Natural killer cell (primary cell): ENCODE measurements around the gene BCAP31. TPM values are rescaled to one million over a fixed set of nuclear protein-coding genes. Genes with fewer than 3 reads are reported as not detected.

Experiments
- ATAC-seq, 3 donors: fragments of 150-1000 bp in 2 of 3; fragments of 200-7000 bp in 1 of 3; cut with Tn5 transposase; 1 replicate in 1 of 3; 2 replicates in 2 of 3; pipeline ENCODE4 v1.10.0; 2021; ENCODE audit warnings: mild to moderate bottlenecking in 2 of 3, moderate library complexity in 2 of 3
- DNase-seq, 2 donors: peaks; one replicate each; pipeline versions ENCODE4 v3.0.0 to v3.0.0-alpha.2; 2013 to 2021; ENCODE audit warnings: mixed read lengths in 1 of 2
- H3K27ac ChIP-seq: one replicate; pipeline ENCODE4 v1.5.1; 2013; ENCODE audit warnings: mild to moderate bottlenecking, low read length
- H3K27me3 ChIP-seq: one replicate; pipeline ENCODE4 v1.6.1; 2013; ENCODE audit warnings: low read length; ENCODE audit not compliant: control insufficient read depth, insufficient read depth
- H3K36me3 ChIP-seq: one replicate; pipeline ENCODE4 v1.6.1; 2013; ENCODE audit warnings: low read length; ENCODE audit not compliant: control insufficient read depth, insufficient read depth
- H3K4me1 ChIP-seq: one replicate; pipeline ENCODE4 v1.6.1; 2013; ENCODE audit warnings: low read length; ENCODE audit not compliant: control insufficient read depth, insufficient read depth
- H3K4me3 ChIP-seq: one replicate; pipeline ENCODE4 v1.5.1; 2013; ENCODE audit warnings: low read length
- H3K9me3 ChIP-seq: one replicate; pipeline ENCODE4 v1.6.1; 2013; ENCODE audit warnings: low read length; ENCODE audit not compliant: control insufficient read depth, insufficient read depth
- H3K27ac Mint-ChIP-seq, 2 donors: one replicate each; pipeline ENCODE4 v1.8.0; 2022; ENCODE audit warnings: mild to moderate bottlenecking in 2 of 2, mixed read lengths in 2 of 2, moderate library complexity in 1 of 2
- H3K27me3 Mint-ChIP-seq, 2 donors: one replicate each; pipeline ENCODE4 v1.8.0; 2022; ENCODE audit warnings: low read depth in 2 of 2, mixed read lengths in 2 of 2
- H3K36me3 Mint-ChIP-seq: one replicate; pipeline ENCODE4 v1.8.0; 2022; ENCODE audit warnings: mixed read lengths
- H3K4me1 Mint-ChIP-seq, 2 donors: one replicate each; pipeline ENCODE4 v1.8.0; 2022; ENCODE audit warnings: mixed read lengths in 2 of 2
- H3K4me3 Mint-ChIP-seq: one replicate; pipeline ENCODE4 v1.8.0; 2022; ENCODE audit warnings: mild to moderate bottlenecking, moderate library complexity, mixed read lengths
- H3K9me3 Mint-ChIP-seq, 2 donors: one replicate each; pipeline ENCODE4 v1.8.0; 2022; ENCODE audit warnings: mixed read lengths in 2 of 2
- CTCF ChIP-seq: fragments of 200-600 bp; IDR thresholded peaks from one replicate; pipeline ENCODE4 v1.8.0; 2022; ENCODE audit warnings: antibody characterized with exemption
- WGBS: methylation state at CpG from one replicate; pipeline ENCODE4 v1.1.7; 2013; ENCODE audit warnings: missing lambda C conversion rate; ENCODE audit not compliant: insufficient coverage; 5-methylcytosine and 5-hydroxymethylcytosine counted together
- intact Hi-C: fragments of 100-400 bp; cut with micrococcal nuclease; formaldehyde crosslinking; loops from one replicate; pipeline ENCODE4 v1.14.2; 2022
- total RNA-seq, 4 donors: library from RNA; stranded (reverse); fragments of 120-200 nt in 1 of 4; gene quantifications; one replicate each; pipeline versions ENCODE4 v1.2.3 to v1.2.4, GENCODE V29; 2013 to 2022

Gene BCAP31
- total RNA-seq, 3 donors from 2014 or later (not counting 1 experiment from before 2014, with no cell fraction given) = 109 to 131 (median 119) TPM

DNA sequence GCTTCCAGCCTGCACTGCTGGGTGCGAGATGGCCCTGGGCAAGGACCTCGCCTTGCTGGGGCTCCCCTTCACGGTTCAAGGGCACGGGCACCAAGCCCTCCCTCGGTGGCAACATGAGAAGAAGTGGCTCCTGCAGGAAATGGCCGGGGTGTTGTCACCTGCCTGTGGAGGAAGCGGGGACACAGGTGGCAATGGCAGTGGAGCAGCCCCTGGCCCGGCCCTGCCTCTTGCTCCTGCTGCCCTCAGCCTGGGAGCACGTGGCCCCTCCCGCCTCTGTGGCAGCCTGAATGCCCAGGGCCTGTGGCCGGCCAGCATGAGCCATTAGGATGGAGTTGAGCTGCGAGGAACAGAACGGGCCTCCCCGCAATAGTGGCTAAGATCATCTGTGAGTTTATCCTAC, 17.3 kb upstream of the BCAP31 start:
- intact Hi-C loops = no loop called here
- Histone ChIP-seq H3K4me1 (peaks cover 15% of the 10 kb centered on the region), H3K36me3 (peaks cover 4% of the 10 kb centered on the region), H3K9me3 (no peaks in the 10 kb centered on the region), H3K27ac (no peak overlapping the region), H3K4me3 (no peak overlapping the region), H3K27me3 (no peaks in the 10 kb centered on the region)
- no peak for TF ChIP-seq CTCF
- DNase-seq = no peak
- Mint-ChIP-seq H3K4me3 (no peak overlapping the region), H3K4me1 (peaks cover 0 to 7% of the 10 kb centered on the region in 2 donors), H3K27ac (no peak overlapping the region), H3K36me3 (no peaks in the 10 kb centered on the region), H3K9me3 (no peaks in the 10 kb centered on the region), H3K27me3 (peaks cover 6 to 7% of the 10 kb centered on the region in 2 donors)
- 73% methylated on average over 14 of the region's 14 CpGs for WGBS
- no peak for ATAC-seq

DNA sequence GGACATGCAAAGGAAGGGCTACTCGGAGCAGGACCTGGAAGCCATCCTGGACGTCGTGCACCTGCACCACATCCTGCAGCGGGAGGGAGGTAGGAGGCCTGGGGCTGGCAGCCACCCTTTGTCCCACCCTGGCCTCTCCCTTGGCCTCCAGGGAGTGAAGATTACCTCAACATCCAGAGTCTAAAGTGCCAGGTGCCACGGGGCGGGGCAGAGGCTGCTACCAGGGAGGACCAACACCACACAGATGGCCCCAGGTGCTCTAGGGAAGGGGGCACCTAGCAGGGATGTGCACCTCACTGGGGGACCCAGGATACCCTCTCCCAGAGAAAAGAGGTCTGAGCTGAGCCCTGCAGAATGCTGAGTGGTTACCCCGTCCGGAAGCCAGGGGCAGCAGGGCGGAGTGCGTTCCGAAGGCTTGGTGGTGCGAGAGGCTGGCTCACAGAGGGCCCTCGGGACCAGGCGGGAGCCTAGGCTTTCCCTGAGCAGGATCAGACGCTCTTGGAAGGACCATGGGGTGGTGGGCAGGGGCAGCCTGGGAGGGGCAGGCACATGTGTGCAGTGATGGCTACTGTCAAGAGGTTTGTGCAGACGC, 16.5 kb upstream of the BCAP31 start:
- H3K27ac Mint-ChIP-seq = no peak overlapping the region
- no peak overlapping the region for H3K4me3 Mint-ChIP-seq
- H3K36me3 Mint-ChIP-seq = no peaks in the 10 kb centered on the region
- peaks cover 15% of the 10 kb centered on the region for H3K4me1 ChIP-seq
- H3K9me3 ChIP-seq = no peaks in the 10 kb centered on the region
- no peaks in the 10 kb centered on the region for H3K27me3 ChIP-seq
- H3K4me1 Mint-ChIP-seq = peaks cover 0 to 7% of the 10 kb centered on the region in 2 donors
- no peaks in the 10 kb centered on the region for H3K9me3 Mint-ChIP-seq
- intact Hi-C loops = no loop called here
- H3K27me3 Mint-ChIP-seq = peaks cover 0 to 4% of the 10 kb centered on the region in 2 donors
- ATAC-seq (no peak), DNase-seq (no peak)
- 83% methylated on average over 12 of the region's 16 CpGs for WGBS
- H3K4me3 ChIP-seq = no peak overlapping the region
- peaks cover 8% of the 10 kb centered on the region for H3K36me3 ChIP-seq
- TF ChIP-seq CTCF = no peak
- no peak overlapping the region for H3K27ac ChIP-seq

GRCh38 chrX:153739754-153740486, 15.7 kb upstream of the BCAP31 start:
- WGBS = 73% methylated on average over 29 of the region's 29 CpGs
- peaks cover 8% of the 10 kb centered on the region for H3K36me3 ChIP-seq
- H3K27ac ChIP-seq = no peak overlapping the region
- H3K27me3 Mint-ChIP-seq = peaks cover 0 to 4% of the 10 kb centered on the region in 2 donors
- no peak overlapping the region for H3K4me3 Mint-ChIP-seq
- H3K4me3 ChIP-seq = no peak overlapping the region
- no peaks in the 10 kb centered on the region for H3K27me3 ChIP-seq
- no peaks in the 10 kb centered on the region for H3K36me3 Mint-ChIP-seq
- intact Hi-C loops = no loop called here
- peaks cover 8 to 15% of the 10 kb centered on the region in 2 donors for H3K4me1 Mint-ChIP-seq
- ATAC-seq (no peak), DNase-seq (peak in 1 of 2 donors; percentile 51)
- peaks cover 17% of the 10 kb centered on the region for H3K4me1 ChIP-seq
- no peak for TF ChIP-seq CTCF
- H3K9me3 ChIP-seq = no peaks in the 10 kb centered on the region
- H3K27ac Mint-ChIP-seq = no peak overlapping the region
- H3K9me3 Mint-ChIP-seq = no peaks in the 10 kb centered on the region
